Loucy (cell line): Measurements from ENCODE around the gene AAK1.
A peak's percentile ranks its signal among the peaks of the same experiment; 100 is the strongest.

Experiments
- H2AFZ ChIP-seq: fragments of 200-600 bp; sonication (generic); 2 replicates; pipeline ENCODE4 v1.6.0; 2016; ENCODE audit warnings: antibody characterized with exemption, mild to moderate bottlenecking, low read length, moderate library complexity
- H3F3A ChIP-seq: fragments of 200-600 bp; 2 replicates; pipeline ENCODE4 v1.6.0; 2016; ENCODE audit warnings: antibody characterized with exemption, low read depth, mild to moderate bottlenecking
- H3K27me3 ChIP-seq: fragments of 200-600 bp; sonication (generic); 2 replicates; pipeline ENCODE4 v1.6.1; 2014; ENCODE audit warnings: low read length, mild to moderate bottlenecking; ENCODE audit not compliant: insufficient read depth, poor library complexity, severe bottlenecking
- H3K36me3 ChIP-seq: fragments of 200-600 bp; sonication (generic); 2 replicates; pipeline ENCODE4 v1.6.1; 2016; ENCODE audit warnings: low read length; ENCODE audit not compliant: insufficient read depth
- H3K4me1 ChIP-seq: fragments of 200-600 bp; sonication (generic); 2 replicates; pipeline ENCODE4 v1.5.1; 2014; ENCODE audit warnings: low read length, mild to moderate bottlenecking; ENCODE audit not compliant: insufficient read depth, poor library complexity, severe bottlenecking
- H3K4me2 ChIP-seq: fragments of 200-600 bp; sonication (generic); 2 replicates; pipeline ENCODE4 v1.6.0; 2014; ENCODE audit warnings: antibody characterized with exemption, low read length, low read depth, mild to moderate bottlenecking; ENCODE audit not compliant: poor library complexity, severe bottlenecking
- H3K4me3 ChIP-seq: fragments of 200-600 bp; sonication (generic); 2 replicates; pipeline ENCODE4 v1.5.1; 2014; ENCODE audit warnings: low read length, mild to moderate bottlenecking, mixed read lengths; ENCODE audit not compliant: poor library complexity, severe bottlenecking
- H3K79me2 ChIP-seq: fragments of 200-600 bp; sonication (generic); 2 replicates; pipeline ENCODE4 v1.6.1; 2014; ENCODE audit warnings: low read length; ENCODE audit not compliant: insufficient read depth
- H3K9ac ChIP-seq: fragments of 200-600 bp; sonication (generic); 2 replicates; pipeline ENCODE4 v1.6.0; 2014; ENCODE audit warnings: mild to moderate bottlenecking, low read depth, low read length, moderate library complexity; ENCODE audit not compliant: poor library complexity, severe bottlenecking
- H3K9me2 ChIP-seq: fragments of 200-600 bp; sonication (generic); replicated peaks from 2 replicates; pipeline ENCODE4 v1.6.1; 2016; ENCODE audit warnings: low read depth, low read length, mixed read lengths
- H3K9me3 ChIP-seq: fragments of 200-600 bp; sonication (generic); 2 replicates; pipeline ENCODE4 v1.6.1; 2014; ENCODE audit warnings: mild to moderate bottlenecking, antibody characterized with exemption, low read length, low read depth; ENCODE audit not compliant: insufficient read depth
- H4K20me1 ChIP-seq: fragments of 200-600 bp; sonication (generic); 2 replicates; pipeline ENCODE4 v1.6.0; 2014; ENCODE audit warnings: antibody characterized with exemption, low read length, mild to moderate bottlenecking; ENCODE audit not compliant: insufficient read depth, poor library complexity, severe bottlenecking
- CTCF ChIP-seq: fragments of 200-600 bp; sonication (generic); conservative IDR thresholded peaks from 2 replicates; pipeline ENCODE4 v1.5.1; 2014; ENCODE audit warnings: mild to moderate bottlenecking, antibody characterized with exemption, low read length
- EZH2phosphoT487 ChIP-seq: fragments of 200-600 bp; IDR thresholded peaks from 2 replicates; pipeline ENCODE4 v1.6.1; 2018; ENCODE audit warnings: antibody characterized with exemption, mild to moderate bottlenecking, moderate library complexity, borderline replicate concordance

AAK1 gene

GRCh38 chr2:69566669-69567068 lies 76.9 kb downstream of the AAK1 start:
- peaks cover 96% of the 10 kb centered on the region for H3K79me2 ChIP-seq
- no peak overlapping the region for H2AFZ ChIP-seq
- H3K27me3 ChIP-seq = no peaks in the 10 kb centered on the region
- H3K9ac ChIP-seq = no peak overlapping the region
- peaks cover 7% of the 10 kb centered on the region for H4K20me1 ChIP-seq
- H3K4me2 ChIP-seq = no peak overlapping the region
- H3K36me3 ChIP-seq = peaks cover 14% of the 10 kb centered on the region; the same call in 1 of the 2 replicates
- no peaks in the 10 kb centered on the region for H3F3A ChIP-seq
- peaks cover 30% of the 10 kb centered on the region for H3K4me1 ChIP-seq
- no peak overlapping the region for H3K4me3 ChIP-seq
- no peaks in the 10 kb centered on the region for H3K9me3 ChIP-seq
- TF ChIP-seq EZH2phosphoT487 = no peak
- no peak for TF ChIP-seq CTCF
- H3K9me2 ChIP-seq = no peaks in the 10 kb centered on the region

GRCh38 chr2:69565431-69565839 lies 78.1 kb downstream of the AAK1 start:
- no peaks in the 10 kb centered on the region for H3K9me3 ChIP-seq
- no peaks in the 10 kb centered on the region for H3K27me3 ChIP-seq
- H3F3A ChIP-seq = no peaks in the 10 kb centered on the region
- peaks cover 7% of the 10 kb centered on the region for H4K20me1 ChIP-seq
- H3K36me3 ChIP-seq = peaks cover 8% of the 10 kb centered on the region; the same call in 1 of the 2 replicates
- H3K9me2 ChIP-seq = no peaks in the 10 kb centered on the region
- peak overlapping the region; percentile 3 for H3K9ac ChIP-seq
- no peak overlapping the region for H3K4me3 ChIP-seq
- peaks cover 96% of the 10 kb centered on the region for H3K79me2 ChIP-seq
- peaks cover 18% of the 10 kb centered on the region for H3K4me1 ChIP-seq
- TF ChIP-seq EZH2phosphoT487 = no peak
- peak; percentile 91 for TF ChIP-seq CTCF
- no peak overlapping the region for H2AFZ ChIP-seq
- no peak overlapping the region for H3K4me2 ChIP-seq

GRCh38 chr2:69564604-69565003 lies 78.9 kb downstream of the AAK1 start:
- Histone ChIP-seq H3K79me2 (peaks cover 95% of the 10 kb centered on the region), H3K4me1 (peaks cover 12% of the 10 kb centered on the region), H3K9ac (peak overlapping the region; percentile 3), H2AFZ (no peak overlapping the region), H3K9me2 (no peaks in the 10 kb centered on the region), H4K20me1 (peaks cover 7% of the 10 kb centered on the region), H3K9me3 (no peaks in the 10 kb centered on the region), H3K36me3 (peaks cover 8% of the 10 kb centered on the region; the same call in 1 of the 2 replicates), H3K27me3 (no peaks in the 10 kb centered on the region), H3K4me2 (peak overlapping the region; percentile 7), H3F3A (no peaks in the 10 kb centered on the region), H3K4me3 (no peak overlapping the region)
- TF ChIP-seq EZH2phosphoT487 (no peak), CTCF (no peak)
